Measurements from ENCODE around the gene VPS36.
"Not testable (repeated sequence)": the region's sequence is repeated elsewhere in the genome, so short reads cannot be mapped to it uniquely, and the experiment has no call there.

The VPS36 gene, protein sequence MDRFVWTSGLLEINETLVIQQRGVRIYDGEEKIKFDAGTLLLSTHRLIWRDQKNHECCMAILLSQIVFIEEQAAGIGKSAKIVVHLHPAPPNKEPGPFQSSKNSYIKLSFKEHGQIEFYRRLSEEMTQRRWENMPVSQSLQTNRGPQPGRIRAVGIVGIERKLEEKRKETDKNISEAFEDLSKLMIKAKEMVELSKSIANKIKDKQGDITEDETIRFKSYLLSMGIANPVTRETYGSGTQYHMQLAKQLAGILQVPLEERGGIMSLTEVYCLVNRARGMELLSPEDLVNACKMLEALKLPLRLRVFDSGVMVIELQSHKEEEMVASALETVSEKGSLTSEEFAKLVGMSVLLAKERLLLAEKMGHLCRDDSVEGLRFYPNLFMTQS

DNA sequence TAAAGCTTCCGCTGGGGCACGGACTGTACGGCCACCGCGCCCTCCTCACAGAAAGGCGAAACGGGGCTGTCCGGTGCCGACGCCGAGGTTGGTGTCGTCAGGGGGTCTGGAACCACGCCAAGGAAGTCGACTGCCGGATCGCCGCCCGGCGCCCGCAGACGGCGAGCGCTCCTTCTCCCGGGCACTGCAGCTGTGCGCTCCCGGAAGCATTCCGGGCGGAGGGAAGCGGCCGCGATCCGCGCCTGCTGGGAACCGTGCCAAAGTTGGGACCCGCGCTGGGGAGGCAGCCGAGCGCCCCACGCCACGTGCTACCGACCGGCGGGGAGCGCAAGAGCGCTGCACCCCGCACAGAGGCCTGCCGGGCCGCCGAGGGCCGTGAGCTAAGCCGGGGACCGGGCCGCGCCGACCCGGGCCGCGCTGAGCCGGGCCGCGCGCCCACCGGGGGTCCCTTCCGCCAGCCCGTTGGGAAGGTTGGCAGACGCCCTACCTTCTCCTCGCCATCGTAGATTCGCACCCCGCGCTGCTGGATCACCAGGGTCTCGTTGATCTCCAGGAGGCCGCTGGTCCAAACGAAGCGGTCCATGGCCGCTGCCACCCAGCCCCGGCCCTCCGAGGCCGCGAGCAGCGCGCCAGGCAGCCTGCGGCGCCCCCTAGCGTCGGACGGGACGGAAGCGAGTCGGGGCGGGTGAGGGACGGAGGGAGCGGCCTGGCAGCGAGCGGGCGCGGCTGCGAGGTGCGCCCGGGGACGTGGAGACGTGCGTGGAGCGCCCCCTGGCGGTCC, at the start of gene VPS36:
Gene VPS36 (minus strand): TSS at position 623 of the 781 bp plus-strand sequence. CDS start 40 bp downstream, at position 583.
- peak within 1 kb of the TSS; percentile 82 for H3K4me3 ChIP-seq (ENCODE audit: low read length)
- TF ChIP-seq, protein P1, sequence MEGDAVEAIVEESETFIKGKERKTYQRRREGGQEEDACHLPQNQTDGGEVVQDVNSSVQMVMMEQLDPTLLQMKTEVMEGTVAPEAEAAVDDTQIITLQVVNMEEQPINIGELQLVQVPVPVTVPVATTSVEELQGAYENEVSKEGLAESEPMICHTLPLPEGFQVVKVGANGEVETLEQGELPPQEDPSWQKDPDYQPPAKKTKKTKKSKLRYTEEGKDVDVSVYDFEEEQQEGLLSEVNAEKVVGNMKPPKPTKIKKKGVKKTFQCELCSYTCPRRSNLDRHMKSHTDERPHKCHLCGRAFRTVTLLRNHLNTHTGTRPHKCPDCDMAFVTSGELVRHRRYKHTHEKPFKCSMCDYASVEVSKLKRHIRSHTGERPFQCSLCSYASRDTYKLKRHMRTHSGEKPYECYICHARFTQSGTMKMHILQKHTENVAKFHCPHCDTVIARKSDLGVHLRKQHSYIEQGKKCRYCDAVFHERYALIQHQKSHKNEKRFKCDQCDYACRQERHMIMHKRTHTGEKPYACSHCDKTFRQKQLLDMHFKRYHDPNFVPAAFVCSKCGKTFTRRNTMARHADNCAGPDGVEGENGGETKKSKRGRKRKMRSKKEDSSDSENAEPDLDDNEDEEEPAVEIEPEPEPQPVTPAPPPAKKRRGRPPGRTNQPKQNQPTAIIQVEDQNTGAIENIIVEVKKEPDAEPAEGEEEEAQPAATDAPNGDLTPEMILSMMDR (conservative IDR thresholded peaks at IDR 0.05; ENCODE audit: low read length): peak; percentile 76
- peak; percentile 91 for DNase-seq (ENCODE audit: low read depth)

DNA sequence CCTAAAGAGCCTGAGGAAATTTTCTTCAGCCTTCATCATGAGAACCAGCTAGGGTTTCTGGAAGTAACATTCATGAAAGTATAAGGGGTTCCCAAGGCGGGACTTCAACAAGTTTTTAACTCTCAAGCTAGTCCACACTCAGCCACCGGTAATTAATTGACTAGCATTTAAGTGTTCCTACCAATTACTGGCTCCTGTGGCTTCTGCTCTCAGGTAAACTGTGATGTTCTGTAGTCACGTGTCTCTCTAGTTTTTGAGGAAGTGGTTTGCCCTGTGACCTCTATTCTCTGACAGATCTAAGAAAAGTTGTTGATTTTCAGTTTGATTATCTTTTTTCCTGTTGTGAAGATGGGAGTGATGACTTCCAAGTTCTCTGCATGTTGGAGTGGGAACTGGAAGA, 47.5 kb upstream of the VPS36 start:
- DNase-seq (ENCODE audit: low read depth); H3K4me3 ChIP-seq (ENCODE audit: low read length): not testable (repeated sequence)

DNA sequence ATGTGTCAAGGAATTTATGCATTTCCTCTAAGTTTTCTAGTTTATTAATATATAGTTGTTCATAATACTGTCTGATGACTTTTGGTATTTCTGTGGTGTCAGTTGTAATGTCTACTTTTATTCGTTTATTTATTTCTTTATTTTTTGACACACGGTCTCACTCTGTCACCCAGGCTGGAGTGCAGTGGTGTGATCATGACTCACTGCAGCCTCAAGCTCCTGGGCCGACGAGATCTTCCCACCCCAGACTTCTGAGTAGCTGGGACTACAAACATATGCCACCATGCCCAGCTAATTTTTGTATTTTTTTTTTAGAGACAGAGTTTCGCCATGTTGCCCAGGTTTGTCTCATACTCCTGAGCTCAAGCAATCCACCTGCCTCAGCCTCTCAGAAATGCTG, 43.8 kb upstream of the VPS36 start:
- not testable (repeated sequence) for H3K4me3 ChIP-seq (ENCODE audit: low read length)

DNA sequence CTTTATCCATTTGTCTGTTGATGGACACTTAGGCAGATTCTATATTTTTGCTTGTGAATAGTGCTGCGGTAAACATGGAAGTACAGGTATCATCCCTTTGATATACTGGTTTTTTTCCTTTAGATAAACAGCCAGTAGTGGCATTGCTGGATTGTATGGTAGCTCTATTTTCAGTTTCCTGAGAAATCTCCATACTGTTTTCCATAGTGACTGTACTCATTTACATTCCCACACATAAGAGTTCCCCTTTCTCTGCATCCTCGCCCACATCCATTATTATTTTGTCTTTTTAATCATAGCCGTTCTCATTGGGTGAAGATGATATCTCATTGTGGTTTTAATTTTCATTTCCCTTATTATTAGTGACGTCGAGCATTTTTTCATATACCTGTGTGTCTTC, 40.6 kb upstream of the VPS36 start:
- DNase-seq (ENCODE audit: low read depth); H3K4me3 ChIP-seq (ENCODE audit: low read length): not testable (repeated sequence)

More for the DNA sequence above, 43.8 kb upstream of the VPS36 start:
- DNase-seq (ENCODE audit: low read depth): not testable (repeated sequence)

DNA sequence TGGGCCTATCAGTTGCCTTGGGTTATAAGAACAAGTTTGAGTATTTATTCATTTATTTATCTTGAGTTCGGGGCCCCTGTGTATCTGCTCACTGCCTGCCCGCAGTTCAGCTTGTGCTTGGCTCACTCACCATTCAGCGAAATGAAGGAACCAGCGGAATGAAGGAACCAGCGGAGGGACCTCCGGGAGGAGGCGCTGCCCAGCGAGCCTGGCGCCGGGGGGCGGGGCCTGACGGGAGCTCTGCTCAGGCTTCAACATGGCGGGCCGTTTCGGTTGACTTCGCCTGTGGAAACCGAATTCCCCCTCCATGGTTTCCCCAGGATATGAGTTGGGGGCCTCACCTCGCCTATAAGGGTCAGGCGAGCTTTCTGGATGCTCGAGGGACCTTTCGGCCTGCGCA, 38.3 kb upstream of the VPS36 start:
- not testable (repeated sequence) for H3K4me3 ChIP-seq (ENCODE audit: low read length); DNase-seq (ENCODE audit: low read depth)

DNA sequence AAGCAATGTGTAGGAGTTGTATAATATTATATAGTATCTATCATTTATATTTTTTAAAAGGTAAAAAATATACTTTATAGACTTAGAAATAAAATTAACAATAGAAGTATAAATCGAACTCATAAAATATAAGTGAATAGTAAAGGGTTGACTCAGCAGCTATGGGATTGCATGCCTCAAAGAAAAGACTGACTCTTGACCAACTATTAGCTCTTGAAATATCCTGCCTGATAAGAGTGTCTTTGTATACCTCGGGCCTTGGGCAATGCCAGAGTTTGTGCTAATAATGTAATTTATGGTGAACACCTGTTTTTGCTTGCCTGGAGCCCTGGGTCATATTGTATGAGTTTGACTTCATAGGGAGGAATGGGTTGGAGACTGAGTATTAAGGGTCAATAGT, 36.6 kb upstream of the VPS36 start:
- not testable (repeated sequence) for DNase-seq (ENCODE audit: low read depth); H3K4me3 ChIP-seq (ENCODE audit: low read length)

DNA sequence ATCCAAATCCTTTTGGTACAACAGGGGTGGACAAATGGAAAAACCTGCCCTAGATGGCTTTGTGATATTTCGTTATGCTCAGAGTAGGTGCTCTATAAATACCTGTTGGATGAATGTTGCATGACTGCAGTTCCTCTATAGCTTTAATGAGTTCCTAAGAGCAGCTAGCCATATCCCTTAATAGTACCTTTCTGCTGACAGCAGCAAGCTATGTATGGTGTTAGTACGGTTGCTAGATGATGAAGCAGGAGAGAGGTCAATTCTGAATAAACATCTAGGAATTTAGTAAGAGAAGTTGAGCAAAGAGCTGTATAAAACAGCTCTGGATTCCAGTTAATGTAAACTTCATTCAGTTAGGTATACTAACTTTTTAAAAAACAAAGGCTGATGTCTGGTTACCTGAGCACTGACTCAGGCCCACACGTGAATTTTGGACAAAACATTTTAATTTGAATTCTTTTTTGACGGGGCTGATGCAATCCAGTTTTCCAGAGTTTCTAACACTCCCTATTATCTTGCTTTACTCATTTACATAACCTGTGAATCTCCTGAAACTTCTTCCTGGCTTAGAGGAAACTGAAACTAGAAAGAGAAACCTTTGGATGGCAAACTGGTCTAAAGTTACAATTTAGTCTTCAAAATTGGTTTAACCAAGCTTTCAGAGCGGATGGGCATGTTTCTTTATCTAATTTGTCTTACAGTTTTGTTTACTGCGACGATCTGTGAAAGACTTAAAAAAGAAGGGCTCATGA, 30.4 kb upstream of the VPS36 start:
- H3K4me3 ChIP-seq (ENCODE audit: low read length); DNase-seq (ENCODE audit: low read depth): not testable (repeated sequence)

DNA sequence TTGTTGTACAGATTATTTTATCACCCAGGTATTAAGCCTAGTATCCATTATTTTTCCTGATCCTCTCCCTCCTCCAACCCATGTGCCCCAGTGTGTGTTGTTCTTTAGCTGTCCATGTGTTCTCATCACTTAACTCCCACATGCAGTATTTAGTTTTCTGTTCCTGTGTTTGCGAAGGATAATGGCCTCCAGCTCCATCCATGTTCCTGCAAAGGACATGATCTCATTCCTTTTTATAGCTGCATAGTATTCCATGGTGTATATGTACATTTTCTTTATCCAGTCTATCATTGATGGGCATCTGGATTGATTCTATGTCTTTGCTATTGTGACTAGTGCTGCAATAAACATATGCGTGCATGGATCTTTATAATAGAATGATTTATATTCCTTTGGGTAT, 18.1 kb upstream of the VPS36 start:
- not testable (repeated sequence) for H3K4me3 ChIP-seq (ENCODE audit: low read length); DNase-seq (ENCODE audit: low read depth)

DNA sequence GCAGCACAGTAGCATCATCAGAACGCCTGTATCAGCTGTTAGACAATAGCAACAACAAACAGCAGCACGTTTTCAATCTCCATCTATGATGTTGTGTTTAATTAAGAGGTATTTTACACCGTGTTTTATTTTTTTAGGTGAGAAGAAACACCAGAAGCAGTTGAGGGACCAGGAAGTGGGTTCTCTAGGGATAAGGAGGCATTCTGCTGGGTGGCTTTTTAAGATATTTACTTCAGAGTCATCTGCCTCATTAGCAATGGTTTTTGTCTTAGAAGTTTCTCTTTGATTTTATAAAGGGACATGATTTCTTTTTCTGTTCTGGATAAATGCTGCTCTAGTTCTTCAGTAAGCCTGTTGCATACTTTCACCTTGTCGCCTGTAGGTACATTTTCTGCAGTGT, 13.1 kb upstream of the VPS36 start:
- no peak overlapping the region for H3K4me3 ChIP-seq (ENCODE audit: low read length)
- TF ChIP-seq, protein P1 (conservative IDR thresholded peaks at IDR 0.05; ENCODE audit: low read length): no peak
- DNase-seq (ENCODE audit: low read depth): no peak

DNA sequence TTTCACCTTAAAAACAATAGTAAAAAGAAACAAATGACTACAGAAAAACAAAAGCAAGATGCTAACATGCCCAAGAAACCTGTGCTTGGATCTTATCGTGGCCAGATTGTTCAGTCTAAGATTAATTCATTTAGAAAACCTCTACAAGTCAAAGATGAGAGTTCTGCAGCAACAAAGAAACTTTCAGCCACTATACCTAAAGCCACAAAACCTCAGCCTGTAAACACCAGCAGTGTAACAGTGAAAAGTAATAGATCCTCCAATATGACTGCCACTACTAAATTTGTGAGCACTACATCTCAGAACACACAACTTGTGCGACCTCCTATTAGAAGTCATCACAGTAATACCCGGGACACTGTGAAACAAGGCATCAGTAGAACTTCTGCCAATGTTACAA, 10.8 kb upstream of the VPS36 start:
- DNase-seq (ENCODE audit: low read depth): no peak
- TF ChIP-seq, protein P1 (conservative IDR thresholded peaks at IDR 0.05; ENCODE audit: low read length): no peak
- H3K4me3 ChIP-seq (ENCODE audit: low read length): no peak overlapping the region

Data from AG10803 (cell line).